Aortic smooth muscle cell (primary cell): Measurements from ENCODE around the gene RDH5. TPM values are rescaled to one million over a fixed set of nuclear protein-coding genes. Genes with fewer than 3 reads are reported as not detected.

Experiments
- total RNA-seq: library from RNA; depleted of rRNA; stranded (reverse); fragments of >200 nt; gene quantifications from 2 replicates; pipeline ENCODE4 v1.2.3, GENCODE V29; 2014

The RDH5 gene, protein sequence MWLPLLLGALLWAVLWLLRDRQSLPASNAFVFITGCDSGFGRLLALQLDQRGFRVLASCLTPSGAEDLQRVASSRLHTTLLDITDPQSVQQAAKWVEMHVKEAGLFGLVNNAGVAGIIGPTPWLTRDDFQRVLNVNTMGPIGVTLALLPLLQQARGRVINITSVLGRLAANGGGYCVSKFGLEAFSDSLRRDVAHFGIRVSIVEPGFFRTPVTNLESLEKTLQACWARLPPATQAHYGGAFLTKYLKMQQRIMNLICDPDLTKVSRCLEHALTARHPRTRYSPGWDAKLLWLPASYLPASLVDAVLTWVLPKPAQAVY
- 20.5 and 27.5 TPM in 2 replicates for total RNA-seq

GRCh38 chr12:55720071-55720564, at the start of gene RDH5:
RDH5 (plus strand) TSS chr12:55720393; CDS start chr12:55721185, 792 bp downstream.

GRCh38 chr12:55707841-55708694, 12.1 kb upstream of the RDH5 start, which contains the start of gene ITGA7:
ITGA7 (minus strand) TSS chr12:55707904; CDS start chr12:55707682, 222 bp downstream.

DNA sequence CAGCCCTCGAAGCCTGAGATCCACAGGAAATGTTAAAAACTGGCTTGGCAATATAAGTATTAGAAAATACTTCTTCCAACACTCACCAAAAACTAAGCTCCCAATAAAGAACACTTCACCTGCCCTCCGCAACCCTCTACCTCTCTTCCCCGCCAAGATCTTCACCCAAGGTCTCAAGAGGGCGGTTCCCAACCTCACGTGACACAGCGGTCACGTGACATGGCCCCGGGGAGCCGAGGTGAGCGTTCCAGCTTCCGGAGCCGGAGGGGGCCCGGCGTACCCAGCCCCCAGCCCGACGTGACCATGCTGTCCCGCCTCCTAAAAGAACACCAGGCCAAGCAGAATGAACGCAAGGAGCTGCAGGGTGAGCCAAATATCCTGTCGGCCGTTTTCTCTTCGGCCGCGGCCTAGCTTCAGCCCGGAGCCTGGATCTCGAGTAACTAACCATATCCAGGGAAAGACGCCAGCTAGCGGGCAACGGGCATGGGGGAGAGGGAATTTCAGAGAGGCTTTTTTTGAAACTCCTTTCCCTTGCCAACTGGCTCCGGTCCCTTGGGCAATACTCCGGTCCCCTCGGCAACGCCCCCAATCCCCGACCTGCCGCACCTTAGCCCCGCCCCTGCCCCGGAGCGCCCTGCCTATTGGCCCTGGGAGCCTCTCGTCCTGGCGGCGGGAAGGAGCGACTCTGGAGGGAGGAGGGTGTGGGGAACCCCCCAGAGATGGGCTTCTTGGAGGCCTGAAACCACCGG, 4.2 kb upstream of the RDH5 start, which contains the start of gene BLOC1S1:
Gene BLOC1S1 (plus strand): TSS at position 214 of the 749 bp plus-strand sequence. CDS start 6 bp downstream, at position 220.

DNA sequence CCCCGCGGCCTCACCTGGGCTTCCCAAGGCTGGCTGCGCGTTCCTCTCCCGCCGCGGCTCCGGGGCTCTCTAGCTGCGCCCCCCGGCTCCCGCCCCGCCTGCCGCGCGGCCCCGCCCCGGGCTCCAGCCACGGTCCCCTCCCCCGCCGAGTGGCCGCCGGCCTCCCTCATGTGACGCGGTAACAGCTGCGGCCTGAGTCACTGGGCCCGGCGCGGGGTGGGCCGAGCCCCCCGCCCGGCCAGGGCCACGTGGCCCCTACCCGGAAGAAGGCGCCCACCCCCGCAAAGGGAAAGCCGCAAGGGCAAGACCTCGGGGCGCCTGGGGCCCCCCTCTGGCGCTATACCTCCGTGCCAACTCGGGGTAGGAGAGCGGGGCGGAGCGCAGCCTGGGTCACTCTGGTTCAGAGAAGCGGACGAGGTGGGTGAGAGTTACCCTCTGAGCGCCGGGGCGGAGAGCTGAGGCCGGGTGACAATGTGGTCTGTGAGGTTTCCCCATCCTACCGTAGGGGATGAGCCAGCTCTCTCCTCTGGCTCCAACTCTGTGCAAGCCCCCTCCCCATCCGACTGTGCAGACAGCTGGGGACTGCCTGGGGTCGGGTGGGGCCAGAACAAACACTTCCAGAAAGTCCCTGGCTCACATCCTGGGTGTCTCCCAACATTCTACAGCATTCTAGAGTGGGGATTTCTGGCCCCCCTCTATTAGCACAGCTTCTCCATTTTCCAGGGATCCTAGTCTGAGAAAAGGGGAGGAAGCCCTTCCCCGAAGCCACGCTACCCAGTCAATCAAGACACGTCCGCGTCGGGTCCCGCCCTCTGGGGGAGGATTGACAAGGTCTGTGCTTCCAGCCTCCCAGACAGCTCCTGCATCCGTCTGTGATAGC, 9.0 kb downstream of the RDH5 start, which contains the start of gene CD63:
Gene CD63 (minus strand): TSS at position 71 of the 880 bp plus-strand sequence. CDS start 668 bp downstream, outside the sequence.

DNA sequence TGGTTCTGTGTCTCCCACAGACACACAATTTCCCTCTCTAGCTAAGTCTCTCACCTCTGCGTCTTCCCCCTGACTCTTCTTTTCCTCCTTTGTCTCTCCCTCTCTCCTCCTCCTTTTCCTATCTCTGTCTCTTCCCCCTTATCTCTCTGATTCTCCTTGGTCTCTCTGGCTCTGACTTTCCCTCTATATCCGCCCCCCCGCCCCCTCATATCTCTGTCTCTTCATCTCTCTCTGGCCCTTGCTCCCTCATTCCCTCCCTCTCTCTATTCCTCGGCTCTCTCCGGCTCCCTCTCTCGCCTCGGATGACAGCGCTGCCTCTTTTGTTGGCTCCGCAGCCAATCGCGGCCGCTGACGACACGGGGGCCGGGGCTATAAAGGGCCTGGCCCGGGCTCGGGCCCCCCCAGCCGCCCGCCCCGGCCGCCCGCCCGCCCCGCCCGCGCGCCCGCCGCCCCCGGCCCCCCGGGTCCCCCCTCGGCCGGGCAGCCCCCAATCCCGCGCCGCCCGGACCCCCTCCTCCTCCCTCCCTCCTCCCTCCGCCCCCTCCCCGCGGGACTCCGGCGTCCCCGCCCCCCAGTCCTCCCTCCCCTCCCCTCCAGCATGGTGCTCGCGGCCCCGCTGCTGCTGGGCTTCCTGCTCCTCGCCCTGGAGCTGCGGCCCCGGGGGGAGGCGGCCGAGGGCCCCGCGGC, 22.7 kb downstream of the RDH5 start, which contains the start of gene GDF11:
Gene GDF11 (plus strand): TSS at position 404 of the 687 bp plus-strand sequence. CDS start 195 bp downstream, at position 599.

Other genes with a start within 250 kb of the RDH5 start
- not detected in 2 replicates for gene OR6C68, start 228.0 kb upstream of the RDH5 start, total RNA-seq
- gene OR6C4, start 170.8 kb upstream of the RDH5 start, total RNA-seq = not detected in 2 replicates
- not detected in 2 replicates for gene OR2AP1, start 147.9 kb upstream of the RDH5 start, total RNA-seq
- not detected in 2 replicates for gene OR10P1, start 83.5 kb upstream of the RDH5 start, total RNA-seq
- gene ITGA7, start 12.5 kb upstream of the RDH5 start, total RNA-seq = 51.5 and 56.6 TPM in 2 replicates
- 149 and 177 TPM in 2 replicates for gene BLOC1S1, start 4.3 kb upstream of the RDH5 start, total RNA-seq
- 3,918 and 4,269 TPM in 2 replicates for gene CD63, start 8.6 kb downstream of the RDH5 start, total RNA-seq
- 3.2 and 4.5 TPM in 2 replicates for gene GDF11, start 22.7 kb downstream of the RDH5 start, total RNA-seq
- 111 and 113 TPM in 2 replicates for gene SARNP, start 97.3 kb downstream of the RDH5 start, total RNA-seq
- 32.1 and 34.0 TPM in 2 replicates for gene ORMDL2, start 97.6 kb downstream of the RDH5 start, total RNA-seq
- 56.0 and 69.4 TPM in 2 replicates for gene DNAJC14, start 109.2 kb downstream of the RDH5 start, total RNA-seq
- gene MMP19, start 122.5 kb downstream of the RDH5 start, total RNA-seq = 6.7 and 11.0 TPM in 2 replicates
- gene PYM1, start 207.5 kb downstream of the RDH5 start, total RNA-seq = 37.4 and 38.1 TPM in 2 replicates
- 47.6 and 81.6 TPM in 2 replicates for gene DGKA, start 210.8 kb downstream of the RDH5 start, total RNA-seq
- 0.26 and 1.2 TPM in 2 replicates for gene PMEL, start 245.6 kb downstream of the RDH5 start, total RNA-seq
- 14.1 and 27.6 TPM in 2 replicates for gene CDK2, start 246.4 kb downstream of the RDH5 start, total RNA-seq